AG10803 (cell line): ENCODE data around the gene OGFOD3.

Experiments
- DNase-seq: peaks from one replicate; pipeline ENCODE4 v3.0.0; 2010; ENCODE audit warnings: low read depth
- H3K4me3 ChIP-seq: 2 replicates; pipeline ENCODE4 v1.5.1; 2011; ENCODE audit warnings: mild to moderate bottlenecking, low read length, control low read depth
- TF ChIP-seq, protein P1 (sequence below): conservative IDR thresholded peaks from 2 replicates; pipeline ENCODE4 v1.5.1; 2011; ENCODE audit warnings: mild to moderate bottlenecking, low read length, control low read depth, inconsistent platforms

OGFOD3 gene

DNA sequence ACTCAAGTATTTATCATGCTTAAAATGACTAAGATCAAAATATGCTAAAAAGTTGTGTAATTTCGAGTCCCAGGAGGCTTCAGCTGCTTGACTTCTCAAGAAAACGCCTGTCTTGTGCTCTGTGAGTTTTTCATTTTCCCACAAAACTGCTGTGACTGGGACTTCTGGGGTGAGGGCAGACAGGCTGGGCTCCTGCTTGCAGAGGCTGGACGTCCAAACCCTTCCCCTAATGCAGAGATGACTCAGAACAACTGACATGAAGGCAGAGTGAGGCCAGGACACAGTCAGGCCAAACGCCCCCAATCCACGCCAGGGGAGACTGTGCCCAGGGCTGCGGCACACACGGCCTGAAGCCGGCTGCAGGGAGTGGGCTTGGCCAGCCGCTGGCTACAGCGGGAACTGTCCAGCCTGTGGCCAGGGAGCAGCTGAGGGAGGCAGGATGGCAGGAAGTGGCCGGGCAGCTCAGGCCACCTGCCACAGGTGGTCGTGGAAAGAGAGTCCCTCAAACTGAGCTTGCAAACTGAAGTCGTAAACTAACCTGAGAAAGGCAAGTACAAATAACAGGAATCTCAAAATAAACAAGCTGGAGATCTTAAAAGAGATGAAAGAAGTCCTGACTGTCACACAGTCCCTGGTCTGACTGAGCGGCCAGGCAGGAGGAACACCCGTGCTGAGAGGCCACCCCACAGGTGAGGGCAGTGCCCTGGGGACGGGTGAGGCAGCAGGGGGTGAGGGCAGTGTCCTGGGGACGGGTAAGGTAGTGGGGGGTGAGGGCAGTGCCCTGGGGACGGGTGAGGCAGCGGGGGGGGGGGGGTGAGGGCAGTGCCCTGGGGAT lies 21.6 kb downstream of the OGFOD3 start:
- TF ChIP-seq, protein P1, sequence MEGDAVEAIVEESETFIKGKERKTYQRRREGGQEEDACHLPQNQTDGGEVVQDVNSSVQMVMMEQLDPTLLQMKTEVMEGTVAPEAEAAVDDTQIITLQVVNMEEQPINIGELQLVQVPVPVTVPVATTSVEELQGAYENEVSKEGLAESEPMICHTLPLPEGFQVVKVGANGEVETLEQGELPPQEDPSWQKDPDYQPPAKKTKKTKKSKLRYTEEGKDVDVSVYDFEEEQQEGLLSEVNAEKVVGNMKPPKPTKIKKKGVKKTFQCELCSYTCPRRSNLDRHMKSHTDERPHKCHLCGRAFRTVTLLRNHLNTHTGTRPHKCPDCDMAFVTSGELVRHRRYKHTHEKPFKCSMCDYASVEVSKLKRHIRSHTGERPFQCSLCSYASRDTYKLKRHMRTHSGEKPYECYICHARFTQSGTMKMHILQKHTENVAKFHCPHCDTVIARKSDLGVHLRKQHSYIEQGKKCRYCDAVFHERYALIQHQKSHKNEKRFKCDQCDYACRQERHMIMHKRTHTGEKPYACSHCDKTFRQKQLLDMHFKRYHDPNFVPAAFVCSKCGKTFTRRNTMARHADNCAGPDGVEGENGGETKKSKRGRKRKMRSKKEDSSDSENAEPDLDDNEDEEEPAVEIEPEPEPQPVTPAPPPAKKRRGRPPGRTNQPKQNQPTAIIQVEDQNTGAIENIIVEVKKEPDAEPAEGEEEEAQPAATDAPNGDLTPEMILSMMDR: no peak
- DNase-seq: peak; percentile 99

DNA sequence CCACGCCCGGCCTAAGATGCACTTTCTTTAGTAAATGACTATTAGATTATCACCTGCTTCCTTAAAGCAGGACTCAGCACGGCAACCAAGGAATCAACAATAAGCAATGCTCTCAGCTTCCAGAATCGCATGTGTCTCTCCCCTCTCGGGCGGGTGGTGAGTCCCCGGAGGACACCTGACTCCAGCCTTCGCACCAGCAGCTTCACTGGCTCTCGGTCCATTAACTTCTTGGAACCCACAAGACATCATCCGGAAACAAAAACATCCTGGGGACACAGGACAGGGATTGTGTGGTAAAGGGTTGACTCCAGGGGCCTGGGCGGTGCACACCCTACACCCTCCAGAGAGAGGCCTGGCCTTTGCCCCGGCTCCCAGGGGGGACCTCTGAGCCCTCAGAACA lies 24.1 kb downstream of the OGFOD3 start:
- TF ChIP-seq, protein P1: no peak
- no peak for DNase-seq
- H3K4me3 ChIP-seq: no peak overlapping the region

More for the DNA sequence above, 21.6 kb downstream of the OGFOD3 start:
- peak overlapping the region; percentile 44 for H3K4me3 ChIP-seq

DNA sequence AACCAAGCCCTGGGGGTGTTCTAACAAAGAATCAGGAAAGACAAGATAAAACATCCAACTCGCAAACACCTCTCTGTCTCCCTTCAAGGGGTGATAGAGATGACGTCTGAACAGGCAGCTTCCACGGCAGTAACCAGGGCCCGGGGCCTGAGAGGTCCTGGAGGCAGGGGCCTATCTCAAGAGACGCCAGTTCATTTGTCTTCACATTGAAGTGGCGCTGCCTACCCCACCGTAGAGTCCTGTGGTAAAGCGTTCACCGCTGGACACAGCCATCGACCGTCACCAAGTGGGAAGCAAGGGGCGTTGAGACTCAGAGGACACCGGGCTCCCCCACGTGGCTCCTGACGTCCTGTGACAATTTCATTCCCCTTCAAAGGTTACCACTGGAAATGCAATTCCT lies 25.4 kb downstream of the OGFOD3 start:
- H3K4me3 ChIP-seq: no peak overlapping the region
- TF ChIP-seq, protein P1: no peak
- DNase-seq: no peak

DNA sequence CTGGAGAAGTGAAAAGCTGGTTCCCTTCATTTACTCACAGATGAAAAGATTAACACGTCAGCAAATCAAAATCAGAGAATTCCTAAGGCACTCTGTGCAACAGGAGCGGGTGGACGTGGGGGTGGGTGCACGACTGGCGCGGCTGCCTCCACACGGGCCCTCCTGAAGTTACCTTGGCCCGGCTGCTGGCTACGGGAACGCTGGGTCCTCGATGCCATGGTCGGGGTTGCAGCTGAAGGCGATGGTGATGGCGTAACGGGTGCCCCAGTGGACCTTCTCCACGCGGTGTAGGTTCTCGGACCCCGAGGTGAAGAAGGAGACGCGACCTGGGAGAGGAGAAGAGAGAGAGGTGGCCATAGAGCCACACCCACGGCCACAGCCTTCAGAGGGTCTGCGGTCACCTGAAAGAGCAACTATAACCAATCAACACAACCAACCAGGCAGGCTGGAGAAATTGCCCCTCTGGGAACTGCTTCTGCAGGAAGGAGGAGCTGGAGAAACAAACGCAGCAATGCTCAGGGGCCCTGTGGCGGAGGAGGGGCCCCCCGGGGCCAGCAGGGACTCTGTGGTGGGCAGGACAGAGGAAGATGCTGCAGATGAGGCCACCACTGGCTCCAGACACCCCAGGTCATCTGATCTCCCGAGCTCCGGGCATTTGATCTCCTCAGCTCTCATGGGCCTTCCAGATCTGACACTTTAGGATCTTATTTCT lies 26.0 kb downstream of the OGFOD3 start:
- TF ChIP-seq, protein P1: no peak
- DNase-seq: no peak
- H3K4me3 ChIP-seq: no peak overlapping the region

DNA sequence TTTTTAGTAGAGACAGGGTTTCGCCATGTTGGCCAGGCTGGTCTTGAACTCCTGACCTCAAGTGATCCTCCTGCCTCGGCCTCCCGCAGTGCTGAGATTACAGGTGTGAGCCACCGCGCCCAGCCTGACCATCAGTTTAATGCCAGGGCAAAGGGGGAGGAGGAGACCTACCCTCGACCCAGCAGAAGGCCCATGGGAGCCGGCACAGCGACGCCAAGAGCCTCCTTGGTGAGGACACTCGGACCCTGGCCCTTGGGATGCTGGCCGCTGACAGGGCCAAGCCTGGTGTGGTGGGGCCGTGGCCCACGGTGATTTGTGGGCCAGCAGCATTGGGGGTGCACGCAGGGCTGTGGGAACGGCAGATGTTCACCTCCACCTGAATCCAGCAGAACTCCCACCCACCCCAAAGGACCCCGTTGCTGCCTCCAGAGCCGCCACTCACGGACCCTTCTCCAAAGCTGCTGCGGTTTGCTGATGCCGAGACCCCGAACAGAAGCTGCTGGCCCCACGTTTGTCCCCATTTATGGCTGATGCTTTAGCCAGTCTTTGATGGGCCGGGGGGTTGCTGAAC lies 26.8 kb downstream of the OGFOD3 start:
- no peak for DNase-seq
- TF ChIP-seq, protein P1: no peak
- H3K4me3 ChIP-seq: no peak overlapping the region

DNA sequence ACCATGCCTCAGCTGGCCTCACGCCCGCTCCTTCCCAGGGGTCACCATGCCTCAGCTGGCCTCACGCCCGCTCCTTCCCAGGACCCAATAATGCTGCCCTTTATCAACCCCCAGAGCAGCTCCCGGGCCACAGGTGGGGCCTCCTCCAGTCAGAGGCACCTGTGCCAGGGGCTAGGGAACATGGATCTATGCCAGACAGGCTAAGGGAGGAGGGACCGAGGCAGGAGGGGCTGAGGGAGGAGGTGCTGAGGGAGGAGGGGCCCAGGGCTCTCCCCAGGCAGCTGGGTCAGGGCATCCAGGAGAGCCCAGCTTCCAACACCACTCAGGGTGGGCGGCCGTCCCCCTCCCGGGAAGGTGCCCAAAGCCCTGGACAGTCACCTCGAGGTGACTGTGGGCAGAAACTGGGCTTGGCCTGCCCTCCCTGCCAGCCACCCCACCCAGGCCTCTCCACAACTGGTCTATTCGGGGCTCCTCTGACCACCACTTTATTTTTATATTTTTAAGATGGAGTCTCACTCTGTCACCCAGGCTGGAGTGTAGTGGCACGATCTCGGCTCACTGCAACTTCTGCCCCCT lies 27.4 kb downstream of the OGFOD3 start:
- no peak for DNase-seq
- TF ChIP-seq, protein P1: no peak
- H3K4me3 ChIP-seq: no peak overlapping the region
